Measurements from ENCODE around the gene ROR1. TPM values are rescaled to one million over a fixed set of nuclear protein-coding genes. Genes with fewer than 3 reads are reported as not detected.

The ROR1 gene
- total RNA-seq, 1 experiment from 2014 or later, result 1.4 TPM

- Histone ChIP-seq H3K36me3 (no peaks in the 10 kb centered on the region), H3K27me3 (no peaks in the 10 kb centered on the region), H3K4me3 (no peak overlapping the region), H3K9me3 (no peaks in the 10 kb centered on the region)
- DNase-seq, result no peak
These were observed 101.8 kb downstream of the ROR1 start for GRCh38 chr1:63875636-63876035.

GRCh38 chr1:63877021-63877767 is 103.4 kb downstream of the ROR1 start:
- Histone ChIP-seq H3K27me3 (no peaks in the 10 kb centered on the region), H3K9me3 (no peaks in the 10 kb centered on the region), H3K4me3 (no peak overlapping the region), H3K36me3 (no peaks in the 10 kb centered on the region)
- DNase-seq, result no peak

- Histone ChIP-seq H3K27me3 (no peaks in the 10 kb centered on the region), H3K4me3 (no peak overlapping the region), H3K36me3 (no peaks in the 10 kb centered on the region), H3K9me3 (no peaks in the 10 kb centered on the region)
- DNase-seq, result peak; percentile 17
These were observed 104.0 kb downstream of the ROR1 start for GRCh38 chr1:63877816-63878215.

- DNase-seq, result no peak
- Histone ChIP-seq H3K4me3 (no peak overlapping the region), H3K9me3 (no peaks in the 10 kb centered on the region), H3K36me3 (no peaks in the 10 kb centered on the region), H3K27me3 (no peaks in the 10 kb centered on the region)
These were observed 105.1 kb downstream of the ROR1 start for GRCh38 chr1:63878932-63879331.

- DNase-seq, result no peak
- Histone ChIP-seq H3K27me3 (no peaks in the 10 kb centered on the region), H3K9me3 (no peaks in the 10 kb centered on the region), H3K36me3 (no peaks in the 10 kb centered on the region), H3K4me3 (no peak overlapping the region)
These were observed 107.2 kb downstream of the ROR1 start for GRCh38 chr1:63880958-63881576.

- Histone ChIP-seq H3K9me3 (no peaks in the 10 kb centered on the region), H3K27me3 (no peaks in the 10 kb centered on the region), H3K4me3 (no peak overlapping the region), H3K36me3 (no peaks in the 10 kb centered on the region)
- no peak for DNase-seq
These were observed 108.4 kb downstream of the ROR1 start for GRCh38 chr1:63882048-63882704.

- Histone ChIP-seq H3K36me3 (no peaks in the 10 kb centered on the region), H3K4me3 (no peak overlapping the region), H3K9me3 (no peaks in the 10 kb centered on the region), H3K27me3 (no peaks in the 10 kb centered on the region)
- peak; percentile 24 for DNase-seq
These were observed 109.8 kb downstream of the ROR1 start for GRCh38 chr1:63883494-63884235.

GRCh38 chr1:63884486-63884885 is 110.7 kb downstream of the ROR1 start:
- no peak overlapping the region for H3K4me3 ChIP-seq
- H3K36me3 ChIP-seq, result no peaks in the 10 kb centered on the region
- no peaks in the 10 kb centered on the region for H3K27me3 ChIP-seq
- no peak for DNase-seq
- H3K9me3 ChIP-seq, result no peaks in the 10 kb centered on the region

GRCh38 chr1:63885899-63886298 is 112.1 kb downstream of the ROR1 start:
- no peak overlapping the region for H3K4me3 ChIP-seq
- H3K9me3 ChIP-seq, result 0 out of 2 replicates have a peak, but pooled peaks cover 2% of the 10 kb centered on the region
- DNase-seq, result no peak
- H3K27me3 ChIP-seq, result no peaks in the 10 kb centered on the region
- no peaks in the 10 kb centered on the region for H3K36me3 ChIP-seq

- H3K27me3 ChIP-seq, result no peaks in the 10 kb centered on the region
- DNase-seq, result no peak
- H3K36me3 ChIP-seq, result no peaks in the 10 kb centered on the region
- 0 out of 2 replicates have a peak, but pooled peaks cover 2% of the 10 kb centered on the region for H3K9me3 ChIP-seq
- no peak overlapping the region for H3K4me3 ChIP-seq
These were observed 112.5 kb downstream of the ROR1 start for GRCh38 chr1:63886340-63886739.

- H3K9me3 ChIP-seq, result 0 out of 2 replicates have a peak, but pooled peaks cover 2% of the 10 kb centered on the region
- no peak for DNase-seq
- no peaks in the 10 kb centered on the region for H3K27me3 ChIP-seq
- no peaks in the 10 kb centered on the region for H3K36me3 ChIP-seq
- H3K4me3 ChIP-seq, result no peak overlapping the region
These were observed 114.0 kb downstream of the ROR1 start for GRCh38 chr1:63887809-63888208.

- Histone ChIP-seq H3K9me3 (0 out of 2 replicates have a peak, but pooled peaks cover 2% of the 10 kb centered on the region), H3K27me3 (no peaks in the 10 kb centered on the region)
- no peak for DNase-seq
These were observed 115.2 kb downstream of the ROR1 start for GRCh38 chr1:63888984-63889383.

GRCh38 chr1:63890468-63890867 is 116.7 kb downstream of the ROR1 start:
- no peak for DNase-seq
- Histone ChIP-seq H3K9me3 (0 out of 2 replicates have a peak, but pooled peaks cover 2% of the 10 kb centered on the region), H3K4me3 (no peak overlapping the region), H3K27me3 (no peaks in the 10 kb centered on the region), H3K36me3 (no peaks in the 10 kb centered on the region)

More at GRCh38 chr1:63888984-63889383, 115.2 kb downstream of the ROR1 start:
- Histone ChIP-seq H3K36me3 (no peaks in the 10 kb centered on the region), H3K4me3 (no peak overlapping the region)

GRCh38 chr1:63891060-63891690 is 117.4 kb downstream of the ROR1 start:
- Histone ChIP-seq H3K9me3 (0 out of 2 replicates have a peak, but pooled peaks cover 2% of the 10 kb centered on the region), H3K36me3 (no peaks in the 10 kb centered on the region), H3K4me3 (no peak overlapping the region), H3K27me3 (no peaks in the 10 kb centered on the region)
- no peak for DNase-seq

- H3K27me3 ChIP-seq, result no peaks in the 10 kb centered on the region
- no peak overlapping the region for H3K4me3 ChIP-seq
- peak; percentile 88 for DNase-seq
- no peaks in the 10 kb centered on the region for H3K36me3 ChIP-seq
- H3K9me3 ChIP-seq, result 0 out of 2 replicates have a peak, but pooled peaks cover 2% of the 10 kb centered on the region
These were observed 119.0 kb downstream of the ROR1 start for GRCh38 chr1:63892632-63893395.

- Histone ChIP-seq H3K4me3 (no peak overlapping the region), H3K9me3 (0 out of 2 replicates have a peak, but pooled peaks cover 2% of the 10 kb centered on the region), H3K36me3 (no peaks in the 10 kb centered on the region), H3K27me3 (no peaks in the 10 kb centered on the region)
- DNase-seq, result no peak
These were observed 120.2 kb downstream of the ROR1 start for GRCh38 chr1:63893976-63894375.
